Chondrocyte (in vitro differentiated cells): ENCODE measurements around the gene ASRGL1. TPM values are rescaled to one million over a fixed set of nuclear protein-coding genes. Genes with fewer than 3 reads are reported as not detected.

Experiments
- DNase-seq: peaks from one replicate; pipeline ENCODE4 v3.0.0; 2021; ENCODE audit warnings: mixed read lengths, low spot score
- H3K27ac Mint-ChIP-seq: one replicate; pipeline ENCODE4 v1.8.0; 2021; ENCODE audit warnings: mild to moderate bottlenecking, moderate library complexity, mixed read lengths; ENCODE audit not compliant: unreplicated experiment
- H3K27me3 Mint-ChIP-seq: 2 replicates; pipeline ENCODE4 v1.8.0; 2021; ENCODE audit warnings: low read depth, mixed read lengths
- H3K36me3 Mint-ChIP-seq: 2 replicates; pipeline ENCODE4 v1.8.0; 2021; ENCODE audit warnings: low read depth, mixed read lengths
- H3K4me1 Mint-ChIP-seq: 2 replicates; pipeline ENCODE4 v1.8.0; 2021; ENCODE audit warnings: low read depth, mild to moderate bottlenecking, mixed read lengths
- H3K4me3 Mint-ChIP-seq: one replicate; pipeline ENCODE4 v1.8.0; 2021; ENCODE audit warnings: mild to moderate bottlenecking, moderate library complexity, mixed read lengths; ENCODE audit not compliant: unreplicated experiment
- H3K9me3 Mint-ChIP-seq: 2 replicates; pipeline ENCODE4 v1.8.0; 2021; ENCODE audit warnings: low read depth, mixed read lengths
- total RNA-seq: library from RNA; stranded (reverse); gene quantifications from 3 replicates; pipeline ENCODE4 v1.2.1, GENCODE V29; 2021
- TF ChIP-seq, protein P1 (sequence below): fragments of 200-600 bp; sonication (generic); IDR thresholded peaks from 2 replicates; pipeline ENCODE4 v1.5.0; 2021; ENCODE audit warnings: antibody characterized with exemption, mild to moderate bottlenecking, moderate library complexity

Gene ASRGL1
- total RNA-seq, 1 donor from 2014 or later, result 6.0 TPM

DNA sequence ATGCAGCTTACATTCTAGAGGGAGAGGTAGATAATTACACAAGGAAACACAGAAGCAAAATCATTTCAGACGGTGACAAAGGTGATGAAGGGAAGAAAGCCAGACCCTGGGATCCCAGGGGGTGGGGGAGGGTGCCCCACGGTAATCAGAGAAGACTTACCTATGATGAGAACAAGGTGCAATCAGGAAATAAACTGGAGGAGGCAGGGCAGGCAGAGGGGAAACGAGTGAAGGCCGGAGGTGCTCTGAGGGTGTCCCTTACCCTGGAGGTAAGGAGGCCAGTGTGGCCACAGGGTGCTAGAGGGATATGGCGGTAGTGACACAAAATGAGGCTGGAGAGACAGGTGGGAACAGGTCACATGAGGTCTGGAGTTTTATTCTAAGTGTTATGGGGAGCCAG lies 67.7 kb downstream of the ASRGL1 start:
- H3K27me3 Mint-ChIP-seq, result peaks cover 2% of the 10 kb centered on the region
- H3K4me1 Mint-ChIP-seq, result peaks cover 34% of the 10 kb centered on the region
- H3K4me3 Mint-ChIP-seq, result no peak overlapping the region
- no peaks in the 10 kb centered on the region for H3K9me3 Mint-ChIP-seq
- TF ChIP-seq, protein P1, sequence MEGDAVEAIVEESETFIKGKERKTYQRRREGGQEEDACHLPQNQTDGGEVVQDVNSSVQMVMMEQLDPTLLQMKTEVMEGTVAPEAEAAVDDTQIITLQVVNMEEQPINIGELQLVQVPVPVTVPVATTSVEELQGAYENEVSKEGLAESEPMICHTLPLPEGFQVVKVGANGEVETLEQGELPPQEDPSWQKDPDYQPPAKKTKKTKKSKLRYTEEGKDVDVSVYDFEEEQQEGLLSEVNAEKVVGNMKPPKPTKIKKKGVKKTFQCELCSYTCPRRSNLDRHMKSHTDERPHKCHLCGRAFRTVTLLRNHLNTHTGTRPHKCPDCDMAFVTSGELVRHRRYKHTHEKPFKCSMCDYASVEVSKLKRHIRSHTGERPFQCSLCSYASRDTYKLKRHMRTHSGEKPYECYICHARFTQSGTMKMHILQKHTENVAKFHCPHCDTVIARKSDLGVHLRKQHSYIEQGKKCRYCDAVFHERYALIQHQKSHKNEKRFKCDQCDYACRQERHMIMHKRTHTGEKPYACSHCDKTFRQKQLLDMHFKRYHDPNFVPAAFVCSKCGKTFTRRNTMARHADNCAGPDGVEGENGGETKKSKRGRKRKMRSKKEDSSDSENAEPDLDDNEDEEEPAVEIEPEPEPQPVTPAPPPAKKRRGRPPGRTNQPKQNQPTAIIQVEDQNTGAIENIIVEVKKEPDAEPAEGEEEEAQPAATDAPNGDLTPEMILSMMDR, result no peak
- no peak overlapping the region for H3K27ac Mint-ChIP-seq
- DNase-seq, result no peak
- no peaks in the 10 kb centered on the region for H3K36me3 Mint-ChIP-seq

DNA sequence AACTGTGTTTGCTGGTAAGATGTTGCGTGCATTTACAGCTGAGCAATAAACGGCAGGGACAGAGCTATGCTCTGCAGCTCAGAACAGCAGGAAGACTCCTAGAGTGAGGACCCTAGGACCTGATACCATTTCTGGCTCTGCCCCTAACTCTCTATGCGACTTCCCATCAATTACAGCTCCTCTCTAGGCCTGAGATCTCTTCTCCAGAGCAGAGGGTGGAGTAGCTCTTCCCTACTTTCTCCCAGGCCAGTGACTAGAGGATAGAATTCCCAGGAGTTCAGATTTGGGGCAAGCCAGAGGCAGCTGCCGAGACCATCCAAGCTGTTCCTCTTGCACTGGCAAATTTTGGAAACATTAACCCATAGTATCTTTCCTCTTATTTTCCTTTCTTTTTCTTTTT lies 68.8 kb downstream of the ASRGL1 start:
- DNase-seq, result no peak
- Mint-ChIP-seq H3K36me3 (no peaks in the 10 kb centered on the region), H3K4me1 (peaks cover 23% of the 10 kb centered on the region), H3K4me3 (no peak overlapping the region), H3K27ac (no peak overlapping the region), H3K9me3 (no peaks in the 10 kb centered on the region), H3K27me3 (peaks cover 2% of the 10 kb centered on the region)
- TF ChIP-seq, protein P1, result no peak

DNA sequence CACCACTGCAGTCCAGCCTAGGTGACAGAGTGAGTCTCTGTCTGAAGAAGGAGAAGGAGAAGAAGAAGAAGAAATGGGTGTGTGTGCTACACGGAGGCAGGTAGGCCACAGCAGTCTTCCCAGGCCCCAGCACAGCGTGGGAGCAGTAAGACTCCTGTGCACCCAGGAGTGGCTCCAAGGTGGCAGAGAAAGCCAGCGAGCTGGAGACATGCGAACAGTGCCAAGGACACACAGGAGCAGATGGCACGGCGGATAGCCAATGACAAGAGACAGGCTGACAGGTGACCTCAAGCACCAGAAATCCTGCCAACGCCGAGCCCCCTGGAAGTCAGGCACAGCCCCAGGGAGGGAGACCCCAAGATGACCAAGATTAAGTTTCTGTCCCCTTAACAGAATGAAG lies 72.6 kb downstream of the ASRGL1 start:
- Mint-ChIP-seq H3K4me3 (no peak overlapping the region), H3K9me3 (no peaks in the 10 kb centered on the region), H3K27me3 (peaks cover 2% of the 10 kb centered on the region), H3K4me1 (no peaks in the 10 kb centered on the region), H3K27ac (no peak overlapping the region), H3K36me3 (no peaks in the 10 kb centered on the region)
- no peak for DNase-seq
- TF ChIP-seq, protein P1, result no peak

DNA sequence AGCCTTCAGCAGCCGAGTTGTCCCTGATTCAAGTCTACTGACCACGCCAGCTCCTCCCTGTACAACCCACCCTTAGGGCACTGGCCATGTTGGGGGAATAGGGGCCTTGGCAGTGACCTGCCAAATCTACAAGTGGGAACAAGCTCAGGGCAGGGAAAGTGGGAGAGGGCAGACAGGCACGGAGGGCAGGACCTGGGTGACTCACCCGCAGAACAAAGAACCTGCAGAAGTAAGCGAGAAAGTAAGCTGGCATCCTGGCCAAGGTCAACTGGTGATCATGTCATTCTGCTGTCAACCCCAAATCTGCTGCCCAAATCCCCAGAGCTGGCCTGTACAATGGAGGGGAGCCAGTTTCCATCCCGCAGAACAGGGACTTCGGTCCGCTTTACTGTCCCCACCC lies 73.7 kb downstream of the ASRGL1 start:
- no peak overlapping the region for H3K4me3 Mint-ChIP-seq
- H3K27me3 Mint-ChIP-seq, result no peaks in the 10 kb centered on the region
- no peaks in the 10 kb centered on the region for H3K4me1 Mint-ChIP-seq
- H3K27ac Mint-ChIP-seq, result no peak overlapping the region
- TF ChIP-seq, protein P1, result no peak
- H3K36me3 Mint-ChIP-seq, result no peaks in the 10 kb centered on the region
- no peak for DNase-seq
- no peaks in the 10 kb centered on the region for H3K9me3 Mint-ChIP-seq

DNA sequence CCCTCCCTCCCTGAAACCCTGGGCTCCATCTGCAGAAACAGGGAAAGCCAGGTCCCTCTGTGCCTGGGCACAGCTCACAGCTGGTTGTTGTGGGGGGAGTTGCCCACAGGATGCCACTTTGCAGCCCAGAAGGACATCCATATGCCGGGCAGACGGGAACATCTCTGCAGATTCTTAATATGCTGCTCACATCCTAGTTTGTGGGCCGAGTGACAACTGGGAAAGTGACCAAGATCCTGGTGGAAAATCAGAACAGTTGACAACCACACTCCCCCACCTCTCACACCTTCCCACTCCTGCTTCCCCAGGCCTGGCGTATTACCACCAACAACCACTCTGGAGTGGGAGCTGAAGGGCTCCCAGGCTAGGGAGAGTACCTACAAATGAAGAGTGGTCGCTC lies 74.3 kb downstream of the ASRGL1 start:
- H3K9me3 Mint-ChIP-seq, result no peaks in the 10 kb centered on the region
- H3K4me3 Mint-ChIP-seq, result no peak overlapping the region
- H3K27me3 Mint-ChIP-seq, result peaks cover 2% of the 10 kb centered on the region
- H3K27ac Mint-ChIP-seq, result no peak overlapping the region
- H3K36me3 Mint-ChIP-seq, result no peaks in the 10 kb centered on the region
- TF ChIP-seq, protein P1, result no peak
- H3K4me1 Mint-ChIP-seq, result no peaks in the 10 kb centered on the region
- no peak for DNase-seq
